GM12878 (cell line): Measurements from ENCODE around the gene COL3A1.

Experiments
- CBX5 ChIP-seq: sonication (generic); IDR thresholded peaks from 2 replicates; pipeline ENCODE4 v1.6.1; 2016; ENCODE audit warnings: low read depth, moderate library complexity, mild to moderate bottlenecking, inconsistent platforms
- CEBPB ChIP-seq, 2 experiments: fragments of 150-350 bp in 1 of 2; IDR thresholded peaks; 2 replicates each; pipeline ENCODE4 v1.6.1; 2012 to 2014; ENCODE audit warnings: low read depth in 2 of 2, low read length in 2 of 2, borderline replicate concordance in 1 of 2, inconsistent platforms in 1 of 2
- CHD1 ChIP-seq: IDR thresholded peaks from 2 replicates; pipeline ENCODE4 v1.6.1; 2012; ENCODE audit warnings: low read depth, low read length, improper control_type of control experiment
- CTCF ChIP-seq, 3 experiments: IDR thresholded peaks in 2 of 3; conservative IDR thresholded peaks in 1 of 3; 2 replicates each; pipeline ENCODE4 v1.5.1; 2011; ENCODE audit warnings: low read depth in 3 of 3, low read length in 3 of 3, mild to moderate bottlenecking in 3 of 3, control low read depth in 2 of 3, moderate library complexity in 2 of 3, inconsistent platforms in 1 of 3, mixed read lengths in 1 of 3; ENCODE audit not compliant: control insufficient read depth in 2 of 3, insufficient read depth in 1 of 3; ENCODE audit errors: extremely low read depth in 1 of 3
- ESRRA ChIP-seq: IDR thresholded peaks from 2 replicates; pipeline ENCODE4 v1.6.1; 2012; ENCODE audit warnings: mild to moderate bottlenecking, low read length, improper control_type of control experiment
- MEF2A ChIP-seq: IDR thresholded peaks from 2 replicates; pipeline ENCODE4 v1.6.1; 2011; ENCODE audit warnings: low read depth, mild to moderate bottlenecking, low read length, moderate library complexity; ENCODE audit not compliant: insufficient read depth
- MYC ChIP-seq: IDR thresholded peaks from 2 replicates; pipeline ENCODE4 v1.6.1; 2011; ENCODE audit warnings: mild to moderate bottlenecking, low read length, moderate library complexity, inconsistent platforms; ENCODE audit not compliant: insufficient read depth, insufficient replicate concordance, insufficient read length, severe bottlenecking
- POLR2AphosphoS5 ChIP-seq: IDR thresholded peaks from 2 replicates; pipeline ENCODE4 v1.6.1; 2011; ENCODE audit warnings: mild to moderate bottlenecking, low read length, inconsistent platforms
- SIN3A ChIP-seq: IDR thresholded peaks from 2 replicates; pipeline ENCODE4 v1.6.1; 2012; ENCODE audit warnings: low read depth, low read length, improper control_type of control experiment
- ZBTB33 ChIP-seq: fragments of 450-650 bp; IDR thresholded peaks from 2 replicates; pipeline ENCODE4 v1.6.1; 2017; ENCODE audit warnings: mild to moderate bottlenecking

GRCh38 chr2:188986839-188987238, 12.7 kb downstream of the COL3A1 start:
- TF ChIP-seq CBX5: no peak
- no peak for TF ChIP-seq CTCF (IDR thresholded peaks at IDR 0.05 in 2 of 3, conservative IDR thresholded peaks at IDR 0.05 in 1 of 3; ENCODE audit: control insufficient read depth in 2 of 3, extremely low read depth in 1 of 3, insufficient read depth in 1 of 3, low read depth in 3 of 3, low read length in 3 of 3)
- no peak for TF ChIP-seq SIN3A
- no peak for TF ChIP-seq CHD1
- TF ChIP-seq MYC: no peak
- no peak for TF ChIP-seq ESRRA
- no peak for TF ChIP-seq ZBTB33
- TF ChIP-seq POLR2AphosphoS5: no peak
- TF ChIP-seq MEF2A: no peak
- no peak for TF ChIP-seq CEBPB (IDR thresholded peaks at IDR 0.05; ENCODE audit: borderline replicate concordance in 1 of 2, low read depth in 2 of 2, low read length in 2 of 2)
